Right kidney (tissue), 1 donor: Measurements from ENCODE around the gene ACSBG1.

Source experiments
- DNase-seq: peaks from one replicate; pipeline ENCODE4 v3.0.0-alpha.2; 2016

ACSBG1 gene

GRCh38 chr15:78129077-78129750 lies 105.2 kb downstream of the ACSBG1 start:
- peak; percentile 35 for DNase-seq

DNA sequence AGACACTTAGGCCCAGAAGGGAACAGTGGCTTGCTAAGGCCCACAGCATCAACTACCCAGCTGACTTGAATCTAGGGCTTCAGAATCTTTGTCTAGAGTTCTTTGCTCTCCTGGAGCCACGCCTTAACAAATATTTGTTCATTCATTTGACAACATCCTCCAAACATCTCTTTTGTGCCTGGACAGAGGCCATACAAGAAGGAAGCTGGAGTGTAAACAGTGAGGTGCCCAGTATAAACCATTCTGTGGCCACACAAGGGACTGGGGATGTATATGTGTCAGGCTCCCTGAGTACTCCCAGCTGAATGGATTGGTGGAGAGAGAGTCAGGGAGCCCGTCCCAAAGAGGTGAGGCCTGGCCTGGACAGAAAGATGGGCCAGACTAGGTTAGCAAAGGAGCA lies 106.5 kb downstream of the ACSBG1 start:
- DNase-seq, result no peak

DNA sequence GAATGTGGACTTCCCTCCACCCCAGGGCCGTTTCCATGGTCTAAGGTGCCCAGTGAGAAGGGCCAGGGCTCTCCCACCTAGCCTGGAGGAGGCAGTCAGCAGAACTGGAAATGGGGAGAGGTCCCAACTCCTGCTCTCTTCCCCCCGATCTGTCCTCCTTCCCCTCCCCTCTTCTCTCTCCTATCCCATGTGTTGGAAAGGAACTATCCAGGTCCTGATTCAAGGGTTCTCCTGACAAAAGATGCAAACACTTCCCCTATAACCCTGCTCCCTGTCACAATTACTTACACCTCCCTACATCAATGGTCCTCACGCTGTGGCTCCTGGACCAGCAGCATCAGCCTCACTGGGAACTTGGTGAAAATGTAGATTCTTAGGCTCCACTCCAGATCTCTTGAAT lies 109.1 kb downstream of the ACSBG1 start:
- no peak for DNase-seq

DNA sequence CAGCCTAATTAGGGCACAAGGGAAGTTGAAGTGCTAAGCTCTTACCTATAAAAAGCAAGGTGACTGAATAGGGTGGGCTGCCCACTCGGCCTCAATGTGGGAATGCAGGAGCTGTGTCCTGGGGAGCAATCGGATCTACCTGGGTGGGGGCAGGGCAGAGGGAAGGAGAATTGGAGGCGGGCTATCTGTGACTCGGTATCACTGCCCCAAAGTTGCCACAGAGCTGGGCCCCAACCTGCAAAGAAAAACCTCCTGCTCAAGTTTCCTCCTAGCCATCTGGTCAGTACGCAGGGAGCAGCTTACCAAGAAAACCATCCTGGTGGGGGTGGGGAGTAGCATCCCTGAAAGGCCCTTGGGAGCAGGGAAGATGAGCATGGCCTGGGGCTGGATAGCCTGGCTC lies 113.8 kb downstream of the ACSBG1 start:
- DNase-seq, result no peak
